ENCODE data around the gene DCTD.

DCTD gene

DNA sequence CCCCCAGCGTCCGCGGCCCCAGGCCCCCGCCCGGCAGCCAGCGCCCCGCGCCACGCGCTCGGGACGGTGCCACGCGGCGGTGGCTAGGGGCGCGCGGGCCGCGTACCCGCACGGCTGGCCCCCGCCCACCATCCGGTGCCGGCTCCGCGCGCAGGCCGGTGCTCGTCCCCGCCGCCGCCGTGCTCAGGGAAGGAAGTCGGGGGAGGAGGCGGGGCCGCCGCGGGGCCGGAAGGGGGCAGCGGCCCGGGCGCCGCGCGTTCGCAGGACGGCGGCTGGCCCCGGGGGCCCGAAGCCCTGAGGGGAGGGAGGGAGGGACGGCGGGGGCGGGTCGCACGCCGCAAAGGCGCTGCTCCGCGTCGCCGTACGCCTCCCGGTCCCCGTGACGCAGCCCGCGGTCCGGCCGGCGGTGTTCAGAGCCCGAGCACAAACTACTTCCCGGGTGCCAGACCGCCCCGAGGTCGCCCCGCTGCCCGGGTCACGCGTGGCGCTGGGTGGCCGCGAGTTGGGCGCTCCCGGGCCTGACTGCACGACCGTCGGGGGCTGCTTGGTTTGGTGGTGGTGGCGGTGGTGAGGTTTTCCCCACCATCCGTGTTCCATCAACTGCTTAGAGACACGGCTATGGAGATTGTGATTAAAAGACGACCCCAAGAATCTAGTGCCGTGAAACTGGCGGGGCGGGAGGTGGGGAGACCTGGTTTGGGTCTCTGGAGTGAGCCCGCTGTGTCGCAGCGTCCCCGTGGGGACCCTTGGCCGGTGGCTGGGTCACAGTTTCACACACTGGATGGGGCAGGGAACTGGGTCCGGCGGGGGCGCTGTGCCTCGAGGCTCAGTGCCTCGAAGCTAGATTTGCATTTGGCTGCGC lies at the start of gene DCTD:
Gene DCTD, minus strand, starts transcription at position 205 of the 862 bp plus-strand sequence. CDS start 1,818 bp downstream, outside the sequence.
- Histone ChIP-seq H2AFZ (ENCODE audit: low read length, unreplicated experiment) (peak within 1 kb of the TSS; percentile 96), H3K36me3 (ENCODE audit: insufficient read depth, low read length) (peaks cover 20% of the 10 kb centered on the region; the same call in 1 of the 2 replicates), H3K4me1 (ENCODE audit: control insufficient read depth, insufficient read depth, low read length, unreplicated experiment) (peaks cover 26% of the 10 kb centered on the region), H3K4me3 (ENCODE audit: low read depth, low read length) (peak within 1 kb of the TSS; percentile 88), H3K27me3 (ENCODE audit: insufficient read depth, low read length) (no peaks in the 10 kb centered on the region), H3K79me2 (ENCODE audit: control insufficient read depth, insufficient read depth, low read length, unreplicated experiment) (peaks cover 33% of the 10 kb centered on the region), H3K27ac (ENCODE audit: low read depth, low read length) (peak within 1 kb of the TSS; percentile 68)

DNA sequence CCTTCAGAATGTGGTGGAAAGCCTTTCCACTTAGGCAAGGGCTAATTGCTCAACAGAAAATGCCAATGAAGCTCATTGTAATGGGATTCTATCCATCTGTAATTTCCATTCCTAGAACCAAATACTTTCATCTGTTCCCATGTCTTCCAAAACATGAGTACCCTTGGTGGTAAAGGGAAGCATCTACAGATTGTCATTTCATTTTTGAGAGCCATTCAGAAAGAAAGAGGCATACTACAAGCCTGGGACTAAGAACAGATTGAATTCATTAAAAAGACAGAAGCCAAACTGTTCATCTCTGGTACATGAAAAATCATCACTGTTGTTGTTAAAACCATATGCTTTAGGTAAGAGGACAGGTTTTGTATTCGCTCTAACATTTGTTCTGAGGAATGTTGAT lies 43.6 kb upstream of the DCTD start:
- no peaks in the 10 kb centered on the region for H3K4me1 ChIP-seq (ENCODE audit: control insufficient read depth, insufficient read depth, low read length, unreplicated experiment)
- no peak overlapping the region for H2AFZ ChIP-seq (ENCODE audit: low read length, unreplicated experiment)
- H3K79me2 ChIP-seq (ENCODE audit: control insufficient read depth, insufficient read depth, low read length, unreplicated experiment), result no peaks in the 10 kb centered on the region
- no peak overlapping the region for H3K4me3 ChIP-seq (ENCODE audit: low read depth, low read length)
- no peaks in the 10 kb centered on the region for H3K36me3 ChIP-seq (ENCODE audit: insufficient read depth, low read length)
- H3K27ac ChIP-seq (ENCODE audit: low read depth, low read length), result no peak overlapping the region
- H3K27me3 ChIP-seq (ENCODE audit: insufficient read depth, low read length), result peaks cover 15% of the 10 kb centered on the region; the same call in 1 of the 2 replicates

GRCh38 chr4:182960228-182960627 lies 43.0 kb upstream of the DCTD start:
- H2AFZ ChIP-seq (ENCODE audit: low read length, unreplicated experiment), result no peak overlapping the region
- no peaks in the 10 kb centered on the region for H3K4me1 ChIP-seq (ENCODE audit: control insufficient read depth, insufficient read depth, low read length, unreplicated experiment)
- H3K79me2 ChIP-seq (ENCODE audit: control insufficient read depth, insufficient read depth, low read length, unreplicated experiment), result no peaks in the 10 kb centered on the region
- no peak overlapping the region for H3K27ac ChIP-seq (ENCODE audit: low read depth, low read length)
- H3K27me3 ChIP-seq (ENCODE audit: insufficient read depth, low read length), result peaks cover 15% of the 10 kb centered on the region; the same call in 1 of the 2 replicates
- H3K4me3 ChIP-seq (ENCODE audit: low read depth, low read length), result no peak overlapping the region
- no peaks in the 10 kb centered on the region for H3K36me3 ChIP-seq (ENCODE audit: insufficient read depth, low read length)

- H3K36me3 ChIP-seq (ENCODE audit: insufficient read depth, low read length), result no peaks in the 10 kb centered on the region
- no peak overlapping the region for H3K27ac ChIP-seq (ENCODE audit: low read depth, low read length)
- no peak overlapping the region for H2AFZ ChIP-seq (ENCODE audit: low read length, unreplicated experiment)
- no peaks in the 10 kb centered on the region for H3K79me2 ChIP-seq (ENCODE audit: control insufficient read depth, insufficient read depth, low read length, unreplicated experiment)
- H3K4me3 ChIP-seq (ENCODE audit: low read depth, low read length), result no peak overlapping the region
- no peaks in the 10 kb centered on the region for H3K4me1 ChIP-seq (ENCODE audit: control insufficient read depth, insufficient read depth, low read length, unreplicated experiment)
- H3K27me3 ChIP-seq (ENCODE audit: insufficient read depth, low read length), result peaks cover 15% of the 10 kb centered on the region; the same call in 1 of the 2 replicates
Observed at GRCh38 chr4:182955411-182955810, 38.2 kb upstream of the DCTD start.

DNA sequence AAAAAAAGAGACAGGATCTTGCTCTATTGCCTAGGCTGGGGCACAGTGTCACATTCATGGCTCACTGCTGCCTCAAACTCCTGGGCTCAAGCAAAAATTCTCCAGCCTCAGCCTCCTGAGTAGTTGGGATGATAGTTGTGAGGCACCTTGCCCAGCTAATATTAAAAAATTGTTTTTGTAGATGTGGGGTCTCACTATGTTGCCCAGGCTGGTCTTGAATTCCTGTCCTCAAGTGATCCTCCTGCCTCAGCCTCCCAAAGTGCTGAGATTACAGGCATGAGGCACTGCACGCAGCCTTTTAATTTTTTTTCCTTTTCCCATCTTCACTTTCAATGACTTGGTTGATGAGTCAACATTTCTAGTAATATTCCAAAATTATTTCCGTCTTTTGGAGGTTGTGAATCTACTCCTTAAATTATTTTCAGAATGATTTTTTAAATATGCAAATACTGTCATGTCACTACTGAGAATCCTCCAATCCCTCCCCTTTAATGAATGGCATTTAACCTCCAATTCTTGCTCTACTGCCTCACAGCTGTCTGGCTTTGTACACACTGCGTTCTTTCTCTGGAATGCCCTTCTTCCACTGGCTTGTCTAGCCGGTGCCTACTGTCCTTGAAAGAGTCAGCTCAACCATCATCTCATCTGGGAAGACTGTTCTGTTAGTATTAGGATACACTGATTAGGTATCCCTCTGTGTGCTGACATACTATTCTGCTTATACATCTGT lies 27.5 kb upstream of the DCTD start:
- Histone ChIP-seq H3K4me1 (ENCODE audit: control insufficient read depth, insufficient read depth, low read length, unreplicated experiment) (no peaks in the 10 kb centered on the region), H3K4me3 (ENCODE audit: low read depth, low read length) (no peak overlapping the region), H3K36me3 (ENCODE audit: insufficient read depth, low read length) (no peaks in the 10 kb centered on the region), H3K27ac (ENCODE audit: low read depth, low read length) (no peak overlapping the region), H3K79me2 (ENCODE audit: control insufficient read depth, insufficient read depth, low read length, unreplicated experiment) (no peaks in the 10 kb centered on the region), H2AFZ (ENCODE audit: low read length, unreplicated experiment) (no peak overlapping the region), H3K27me3 (ENCODE audit: insufficient read depth, low read length) (peaks cover 40% of the 10 kb centered on the region)

DNA sequence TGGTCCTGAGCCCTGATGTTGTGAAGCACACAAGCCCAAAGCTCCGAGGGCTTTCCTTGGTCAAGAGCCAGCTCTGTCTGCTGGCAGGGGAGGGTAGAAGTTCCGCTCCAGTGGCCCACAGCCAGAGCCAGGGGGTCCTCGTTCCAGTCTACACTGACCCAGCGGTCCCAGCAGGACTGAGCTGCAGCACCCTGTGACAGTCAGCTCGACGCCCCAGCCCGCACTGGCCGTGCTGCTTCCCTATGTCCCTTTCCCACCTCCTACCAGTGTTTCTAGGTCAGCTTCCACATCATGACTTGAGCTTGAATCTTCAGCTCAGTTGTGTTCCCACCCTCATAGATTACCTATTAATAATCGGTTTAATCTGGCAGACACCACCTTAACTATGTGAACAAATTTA lies 22.5 kb upstream of the DCTD start:
- Histone ChIP-seq H3K27ac (ENCODE audit: low read depth, low read length) (no peak overlapping the region), H3K79me2 (ENCODE audit: control insufficient read depth, insufficient read depth, low read length, unreplicated experiment) (no peaks in the 10 kb centered on the region), H3K36me3 (ENCODE audit: insufficient read depth, low read length) (no peaks in the 10 kb centered on the region), H3K27me3 (ENCODE audit: insufficient read depth, low read length) (peaks cover 32% of the 10 kb centered on the region), H3K4me3 (ENCODE audit: low read depth, low read length) (no peak overlapping the region), H2AFZ (ENCODE audit: low read length, unreplicated experiment) (no peak overlapping the region), H3K4me1 (ENCODE audit: control insufficient read depth, insufficient read depth, low read length, unreplicated experiment) (no peaks in the 10 kb centered on the region)

DNA sequence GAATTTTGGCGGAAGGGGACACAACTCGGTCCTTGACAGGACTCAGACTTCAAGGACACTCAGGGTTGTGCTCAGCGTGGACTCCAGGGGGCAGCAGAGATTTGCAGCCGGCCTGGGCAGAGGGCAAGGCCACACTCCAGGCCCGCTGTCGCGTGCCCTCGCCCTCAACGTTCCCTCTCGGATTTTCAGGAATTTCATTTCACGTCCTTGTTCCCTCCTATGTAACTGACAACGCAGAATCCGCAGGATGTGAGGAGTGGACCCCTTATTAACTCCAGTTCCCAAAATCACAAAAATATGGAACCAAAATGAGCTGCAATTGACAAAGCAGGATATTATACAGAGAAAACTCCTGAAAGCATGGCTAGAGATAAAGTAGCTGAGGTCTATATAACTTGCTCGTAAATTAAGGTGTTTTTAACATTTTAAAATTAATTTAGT lies 21.0 kb upstream of the DCTD start:
- Histone ChIP-seq H3K36me3 (ENCODE audit: insufficient read depth, low read length) (no peaks in the 10 kb centered on the region), H2AFZ (ENCODE audit: low read length, unreplicated experiment) (peak overlapping the region; percentile 77), H3K27me3 (ENCODE audit: insufficient read depth, low read length) (peaks cover 23% of the 10 kb centered on the region), H3K79me2 (ENCODE audit: control insufficient read depth, insufficient read depth, low read length, unreplicated experiment) (no peaks in the 10 kb centered on the region), H3K27ac (ENCODE audit: low read depth, low read length) (no peak overlapping the region), H3K4me1 (ENCODE audit: control insufficient read depth, insufficient read depth, low read length, unreplicated experiment) (no peaks in the 10 kb centered on the region), H3K4me3 (ENCODE audit: low read depth, low read length) (0 out of 2 replicates have a peak overlapping the region, but pooled peaks have one; percentile 35)

DNA sequence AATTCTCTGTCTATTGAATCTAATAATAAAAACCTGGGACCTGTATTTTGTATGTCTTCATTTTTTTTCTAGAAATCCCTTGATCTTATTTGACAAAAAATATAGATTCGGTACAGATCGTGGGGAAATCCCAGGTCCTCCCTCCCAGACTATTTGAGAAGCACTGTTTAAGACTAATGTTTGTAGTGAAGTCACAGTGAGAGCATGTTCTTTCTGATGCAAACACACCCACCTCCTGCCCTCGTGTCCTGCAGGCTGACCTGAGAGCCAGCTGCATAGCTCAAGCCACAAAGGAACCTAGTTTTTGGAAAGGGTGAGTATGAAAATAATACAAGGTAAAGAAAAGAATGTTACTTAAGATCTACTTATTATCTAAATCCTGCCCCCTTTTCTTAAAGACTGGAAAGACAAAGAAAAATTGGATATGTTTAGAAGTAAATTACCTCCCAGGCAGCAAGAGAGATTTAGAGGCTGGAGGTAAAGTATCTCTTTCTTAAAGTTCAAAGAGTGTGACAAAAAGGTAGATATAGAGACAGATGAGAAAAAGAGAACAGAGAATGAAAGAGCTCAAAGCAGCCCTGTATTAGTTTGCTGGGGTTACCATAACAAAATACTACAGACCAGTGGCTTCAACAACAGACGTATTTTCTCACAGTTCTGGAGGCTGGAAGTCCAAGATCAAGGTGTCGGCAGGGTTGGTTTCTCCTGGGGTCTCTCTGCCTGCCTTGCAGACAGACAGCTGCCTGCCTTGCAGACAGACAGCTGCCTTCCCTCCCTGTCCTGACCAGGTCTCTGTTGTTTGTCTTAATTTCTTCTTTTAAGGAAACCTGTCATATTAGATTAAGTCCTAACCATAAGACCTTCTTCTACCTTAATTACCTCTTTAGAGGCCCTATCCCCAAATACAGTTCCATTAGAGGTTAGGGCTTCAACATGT lies 20.4 kb upstream of the DCTD start:
- Histone ChIP-seq H3K27ac (ENCODE audit: low read depth, low read length) (no peak overlapping the region), H2AFZ (ENCODE audit: low read length, unreplicated experiment) (peak overlapping the region; percentile 77), H3K27me3 (ENCODE audit: insufficient read depth, low read length) (peaks cover 16% of the 10 kb centered on the region), H3K36me3 (ENCODE audit: insufficient read depth, low read length) (no peaks in the 10 kb centered on the region), H3K4me3 (ENCODE audit: low read depth, low read length) (no peak overlapping the region), H3K79me2 (ENCODE audit: control insufficient read depth, insufficient read depth, low read length, unreplicated experiment) (no peaks in the 10 kb centered on the region), H3K4me1 (ENCODE audit: control insufficient read depth, insufficient read depth, low read length, unreplicated experiment) (no peaks in the 10 kb centered on the region)

DNA sequence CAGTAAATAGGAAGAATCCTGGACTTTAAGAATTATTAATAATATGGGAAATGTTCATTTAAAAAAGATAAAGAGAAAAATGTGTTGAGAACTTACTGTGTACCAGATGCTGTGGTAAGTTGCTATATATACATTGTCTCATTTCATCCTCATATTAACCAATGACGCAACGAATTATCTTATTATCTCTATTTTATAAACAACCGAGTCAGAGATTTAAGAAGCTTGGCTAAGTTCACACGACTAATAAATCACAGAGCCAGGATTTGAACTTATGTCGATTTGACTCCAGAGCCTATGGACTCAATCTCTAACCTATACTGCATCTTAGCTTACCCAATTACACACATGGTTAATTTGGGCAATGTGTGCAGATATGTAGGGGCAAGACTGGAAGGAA lies 15.5 kb upstream of the DCTD start:
- H3K27ac ChIP-seq (ENCODE audit: low read depth, low read length), result no peak overlapping the region
- H3K4me3 ChIP-seq (ENCODE audit: low read depth, low read length), result no peak overlapping the region
- H3K27me3 ChIP-seq (ENCODE audit: insufficient read depth, low read length), result no peaks in the 10 kb centered on the region
- H3K36me3 ChIP-seq (ENCODE audit: insufficient read depth, low read length), result no peaks in the 10 kb centered on the region
- H2AFZ ChIP-seq (ENCODE audit: low read length, unreplicated experiment), result no peak overlapping the region
- peaks cover 6% of the 10 kb centered on the region for H3K4me1 ChIP-seq (ENCODE audit: control insufficient read depth, insufficient read depth, low read length, unreplicated experiment)
- H3K79me2 ChIP-seq (ENCODE audit: control insufficient read depth, insufficient read depth, low read length, unreplicated experiment), result no peaks in the 10 kb centered on the region

DNA sequence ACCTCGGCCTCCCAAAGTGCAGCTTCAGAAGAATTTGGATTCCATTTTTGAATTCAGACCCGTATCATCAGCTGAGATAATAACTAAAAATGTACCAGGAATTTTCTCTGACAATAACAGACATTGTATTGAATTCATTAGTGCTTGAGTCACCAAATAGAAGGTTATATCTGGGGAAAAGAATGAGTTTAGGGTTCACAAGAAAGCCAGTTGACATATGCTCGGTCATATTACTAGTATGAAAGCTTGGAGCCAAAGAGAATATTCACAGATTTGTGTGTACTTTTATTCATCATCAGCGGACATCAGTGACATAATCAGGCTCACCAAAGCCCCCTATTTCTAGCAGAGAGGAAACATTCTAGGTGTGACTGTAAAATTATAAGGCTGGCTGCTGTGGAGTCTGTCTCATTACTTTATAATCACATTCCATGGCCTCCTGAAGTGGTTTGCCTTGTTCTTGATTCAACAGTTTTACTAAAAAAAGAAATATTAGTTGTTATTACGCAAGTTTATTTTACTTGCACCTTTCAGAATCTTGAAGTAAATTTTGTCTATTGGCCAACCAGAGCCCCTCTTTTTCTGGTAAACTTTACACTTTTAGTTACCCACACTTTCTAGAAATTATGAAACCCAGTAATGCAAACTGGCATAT lies 14.6 kb upstream of the DCTD start:
- no peak overlapping the region for H3K4me3 ChIP-seq (ENCODE audit: low read depth, low read length)
- no peak overlapping the region for H3K27ac ChIP-seq (ENCODE audit: low read depth, low read length)
- H3K79me2 ChIP-seq (ENCODE audit: control insufficient read depth, insufficient read depth, low read length, unreplicated experiment), result no peaks in the 10 kb centered on the region
- H2AFZ ChIP-seq (ENCODE audit: low read length, unreplicated experiment), result no peak overlapping the region
- H3K36me3 ChIP-seq (ENCODE audit: insufficient read depth, low read length), result no peaks in the 10 kb centered on the region
- peaks cover 6% of the 10 kb centered on the region for H3K4me1 ChIP-seq (ENCODE audit: control insufficient read depth, insufficient read depth, low read length, unreplicated experiment)
- H3K27me3 ChIP-seq (ENCODE audit: insufficient read depth, low read length), result no peaks in the 10 kb centered on the region
